Ishikawa (cell line): ENCODE data around the gene PALM3.

Experiments
- CEBPB ChIP-seq: IDR thresholded peaks from 2 replicates; pipeline ENCODE4 v1.6.1; 2012
- CREB1 ChIP-seq: IDR thresholded peaks from 2 replicates; pipeline ENCODE4 v1.6.1; 2012; ENCODE audit warnings: low read depth
- EGR1 ChIP-seq: IDR thresholded peaks from 2 replicates; pipeline ENCODE4 v1.6.1; 2012
- EP300 ChIP-seq: IDR thresholded peaks from 2 replicates; pipeline ENCODE4 v1.6.1; 2012; ENCODE audit warnings: borderline replicate concordance
- FOXM1 ChIP-seq: IDR thresholded peaks from 2 replicates; pipeline ENCODE4 v1.6.1; 2012; ENCODE audit warnings: low read depth, borderline replicate concordance
- MAX ChIP-seq: IDR thresholded peaks from 2 replicates; pipeline ENCODE4 v1.6.1; 2012
- NFIC ChIP-seq: IDR thresholded peaks from 2 replicates; pipeline ENCODE4 v1.6.1; 2012
- RAD21 ChIP-seq: IDR thresholded peaks from 2 replicates; pipeline ENCODE4 v1.6.1; 2012; ENCODE audit warnings: low read depth
- TAF1 ChIP-seq: IDR thresholded peaks from 2 replicates; pipeline ENCODE4 v1.6.1; 2012; ENCODE audit warnings: low read depth, mild to moderate bottlenecking
- TCF12 ChIP-seq: IDR thresholded peaks from 2 replicates; pipeline ENCODE4 v1.6.1; 2012; ENCODE audit warnings: low read depth
- TEAD4 ChIP-seq: IDR thresholded peaks from 2 replicates; pipeline ENCODE4 v1.6.1; 2012
- USF1 ChIP-seq: IDR thresholded peaks from 2 replicates; pipeline ENCODE4 v1.6.1; 2012
- YY1 ChIP-seq: IDR thresholded peaks from 2 replicates; pipeline ENCODE4 v1.6.1; 2012; ENCODE audit warnings: low read depth
- ZBTB7A ChIP-seq: IDR thresholded peaks from 2 replicates; pipeline ENCODE4 v1.6.1; 2012; ENCODE audit warnings: low read depth
- TF ChIP-seq, protein P1 (sequence below): IDR thresholded peaks from 2 replicates; pipeline ENCODE4 v1.6.1; 2012; ENCODE audit warnings: low read depth, mild to moderate bottlenecking

The PALM3 gene

GRCh38 chr19:14053032-14053431, 8.8 kb downstream of the PALM3 start:
- TF ChIP-seq EP300 (no peak), NFIC (no peak), TAF1 (no peak), YY1 (no peak), FOXM1 (no peak), TEAD4 (no peak), USF1 (no peak), EGR1 (no peak), TCF12 (no peak), ZBTB7A (no peak), CEBPB (no peak), CREB1 (no peak), MAX (no peak), RAD21 (no peak)
- TF ChIP-seq, protein P1, sequence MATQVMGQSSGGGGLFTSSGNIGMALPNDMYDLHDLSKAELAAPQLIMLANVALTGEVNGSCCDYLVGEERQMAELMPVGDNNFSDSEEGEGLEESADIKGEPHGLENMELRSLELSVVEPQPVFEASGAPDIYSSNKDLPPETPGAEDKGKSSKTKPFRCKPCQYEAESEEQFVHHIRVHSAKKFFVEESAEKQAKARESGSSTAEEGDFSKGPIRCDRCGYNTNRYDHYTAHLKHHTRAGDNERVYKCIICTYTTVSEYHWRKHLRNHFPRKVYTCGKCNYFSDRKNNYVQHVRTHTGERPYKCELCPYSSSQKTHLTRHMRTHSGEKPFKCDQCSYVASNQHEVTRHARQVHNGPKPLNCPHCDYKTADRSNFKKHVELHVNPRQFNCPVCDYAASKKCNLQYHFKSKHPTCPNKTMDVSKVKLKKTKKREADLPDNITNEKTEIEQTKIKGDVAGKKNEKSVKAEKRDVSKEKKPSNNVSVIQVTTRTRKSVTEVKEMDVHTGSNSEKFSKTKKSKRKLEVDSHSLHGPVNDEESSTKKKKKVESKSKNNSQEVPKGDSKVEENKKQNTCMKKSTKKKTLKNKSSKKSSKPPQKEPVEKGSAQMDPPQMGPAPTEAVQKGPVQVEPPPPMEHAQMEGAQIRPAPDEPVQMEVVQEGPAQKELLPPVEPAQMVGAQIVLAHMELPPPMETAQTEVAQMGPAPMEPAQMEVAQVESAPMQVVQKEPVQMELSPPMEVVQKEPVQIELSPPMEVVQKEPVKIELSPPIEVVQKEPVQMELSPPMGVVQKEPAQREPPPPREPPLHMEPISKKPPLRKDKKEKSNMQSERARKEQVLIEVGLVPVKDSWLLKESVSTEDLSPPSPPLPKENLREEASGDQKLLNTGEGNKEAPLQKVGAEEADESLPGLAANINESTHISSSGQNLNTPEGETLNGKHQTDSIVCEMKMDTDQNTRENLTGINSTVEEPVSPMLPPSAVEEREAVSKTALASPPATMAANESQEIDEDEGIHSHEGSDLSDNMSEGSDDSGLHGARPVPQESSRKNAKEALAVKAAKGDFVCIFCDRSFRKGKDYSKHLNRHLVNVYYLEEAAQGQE, result no peak

GRCh38 chr19:14052470-14052869, 9.4 kb downstream of the PALM3 start:
- TF ChIP-seq TAF1, result no peak
- TF ChIP-seq USF1, result no peak
- TF ChIP-seq EGR1, result no peak
- no peak for TF ChIP-seq NFIC
- no peak for TF ChIP-seq FOXM1
- no peak for TF ChIP-seq EP300
- no peak for TF ChIP-seq ZBTB7A
- TF ChIP-seq MAX, result no peak
- TF ChIP-seq RAD21, result no peak
- TF ChIP-seq YY1, result no peak
- TF ChIP-seq TCF12, result no peak
- TF ChIP-seq CEBPB, result no peak
- TF ChIP-seq, protein P1, result no peak
- no peak for TF ChIP-seq TEAD4
- TF ChIP-seq CREB1, result no peak

GRCh38 chr19:14051980-14052379, 9.9 kb downstream of the PALM3 start:
- TF ChIP-seq TAF1, result no peak

DNA sequence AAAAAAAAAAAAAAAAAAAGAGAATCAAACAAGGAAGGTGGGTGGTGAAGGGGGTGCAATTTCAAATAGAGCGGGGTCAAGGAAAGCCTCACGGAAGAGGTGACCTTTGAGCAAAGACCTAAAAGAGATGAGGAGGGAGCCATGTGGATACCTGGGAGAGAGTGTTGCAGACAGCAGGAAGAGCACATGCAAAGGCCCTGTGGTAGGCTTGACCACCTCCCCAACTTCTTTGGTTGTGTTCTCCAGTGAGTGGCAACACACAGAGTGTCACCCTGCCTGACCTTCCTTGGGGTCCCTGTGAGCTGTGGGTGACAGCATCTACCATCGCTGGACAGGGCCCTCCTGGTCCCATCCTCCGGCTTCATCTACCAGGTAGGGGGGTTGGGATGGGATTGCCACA, 11.4 kb downstream of the PALM3 start:
- TF ChIP-seq EP300, result no peak
- TF ChIP-seq NFIC, result no peak
- no peak for TF ChIP-seq CEBPB
- TF ChIP-seq, protein P1, result no peak
- no peak for TF ChIP-seq RAD21
- TF ChIP-seq ZBTB7A, result no peak
- TF ChIP-seq USF1, result no peak
- no peak for TF ChIP-seq TCF12
- no peak for TF ChIP-seq YY1
- no peak for TF ChIP-seq MAX
- no peak for TF ChIP-seq TEAD4
